A549 (cell line): ENCODE results near the gene CREB5.

Experiments
- CBX8 ChIP-seq: fragments of 200-600 bp; sonication (generic); IDR thresholded peaks from 2 replicates; pipeline ENCODE4 v1.6.1; 2016
- EHMT2 ChIP-seq: fragments of 200-600 bp; sonication (generic); IDR thresholded peaks from 2 replicates; pipeline ENCODE4 v1.6.1; 2016; ENCODE audit warnings: antibody characterized with exemption, low read depth, mild to moderate bottlenecking, moderate library complexity
- HOXB5 ChIP-seq: fragments of 250-450 bp; sonication (Bioruptor Pico); IDR thresholded peaks from 2 replicates; pipeline ENCODE4 v1.5.0; 2020; ENCODE audit warnings: mild to moderate bottlenecking, moderate library complexity
- MAZ ChIP-seq: fragments of 150-350 bp; IDR thresholded peaks from 2 replicates; pipeline ENCODE4 v1.6.1; 2014; ENCODE audit warnings: antibody characterized with exemption, low read depth, low read length, borderline replicate concordance
- POLR2A ChIP-seq: IDR thresholded peaks from 2 replicates; pipeline ENCODE4 v1.6.1; 2012; ENCODE audit warnings: mild to moderate bottlenecking, low read length
- TF ChIP-seq, protein P1 (sequence below): fragments of >200 bp; sonication (Bioruptor Twin); formaldehyde crosslinking; IDR thresholded peaks from 3 replicates; pipeline ENCODE4 v1.5.1; 2016
- TF ChIP-seq, protein P2 (sequence below): fragments of 450-650 bp; IDR thresholded peaks from 2 replicates; pipeline ENCODE4 v1.6.1; 2014; ENCODE audit warnings: antibody characterized with exemption

DNA sequence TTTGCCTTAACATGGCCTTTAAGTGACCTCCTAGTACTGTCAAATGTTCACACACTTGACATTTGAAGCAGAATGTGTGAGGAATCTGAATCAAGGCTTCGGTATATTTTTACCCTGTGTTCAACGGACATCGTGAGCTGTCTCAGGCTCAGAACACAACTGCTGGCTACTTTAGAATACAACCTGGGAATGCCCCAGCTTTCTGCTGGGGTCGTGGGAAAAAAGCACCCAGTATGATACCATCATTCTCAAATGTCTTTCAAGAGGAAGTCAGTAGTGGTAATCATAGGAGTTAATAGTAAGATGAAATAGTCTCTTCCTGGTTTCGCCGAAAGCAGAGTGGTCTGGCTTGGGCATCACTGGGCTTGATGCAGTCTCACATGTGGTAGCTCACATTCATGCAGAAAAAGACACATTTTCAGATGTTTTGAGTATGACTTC is 67.2 kb downstream of the CREB5 start:
- TF ChIP-seq, protein P1, sequence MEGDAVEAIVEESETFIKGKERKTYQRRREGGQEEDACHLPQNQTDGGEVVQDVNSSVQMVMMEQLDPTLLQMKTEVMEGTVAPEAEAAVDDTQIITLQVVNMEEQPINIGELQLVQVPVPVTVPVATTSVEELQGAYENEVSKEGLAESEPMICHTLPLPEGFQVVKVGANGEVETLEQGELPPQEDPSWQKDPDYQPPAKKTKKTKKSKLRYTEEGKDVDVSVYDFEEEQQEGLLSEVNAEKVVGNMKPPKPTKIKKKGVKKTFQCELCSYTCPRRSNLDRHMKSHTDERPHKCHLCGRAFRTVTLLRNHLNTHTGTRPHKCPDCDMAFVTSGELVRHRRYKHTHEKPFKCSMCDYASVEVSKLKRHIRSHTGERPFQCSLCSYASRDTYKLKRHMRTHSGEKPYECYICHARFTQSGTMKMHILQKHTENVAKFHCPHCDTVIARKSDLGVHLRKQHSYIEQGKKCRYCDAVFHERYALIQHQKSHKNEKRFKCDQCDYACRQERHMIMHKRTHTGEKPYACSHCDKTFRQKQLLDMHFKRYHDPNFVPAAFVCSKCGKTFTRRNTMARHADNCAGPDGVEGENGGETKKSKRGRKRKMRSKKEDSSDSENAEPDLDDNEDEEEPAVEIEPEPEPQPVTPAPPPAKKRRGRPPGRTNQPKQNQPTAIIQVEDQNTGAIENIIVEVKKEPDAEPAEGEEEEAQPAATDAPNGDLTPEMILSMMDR = no peak
- TF ChIP-seq MAZ (no peak), HOXB5 (CRISPR knock-in tag) (no peak), POLR2A (no peak), CBX8 (no peak), EHMT2 (no peak)
- TF ChIP-seq, protein P2, sequence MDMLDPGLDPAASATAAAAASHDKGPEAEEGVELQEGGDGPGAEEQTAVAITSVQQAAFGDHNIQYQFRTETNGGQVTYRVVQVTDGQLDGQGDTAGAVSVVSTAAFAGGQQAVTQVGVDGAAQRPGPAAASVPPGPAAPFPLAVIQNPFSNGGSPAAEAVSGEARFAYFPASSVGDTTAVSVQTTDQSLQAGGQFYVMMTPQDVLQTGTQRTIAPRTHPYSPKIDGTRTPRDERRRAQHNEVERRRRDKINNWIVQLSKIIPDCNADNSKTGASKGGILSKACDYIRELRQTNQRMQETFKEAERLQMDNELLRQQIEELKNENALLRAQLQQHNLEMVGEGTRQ = no peak
